ENCODE data around the gene RGPD8. TPM values are rescaled to one million over a fixed set of nuclear protein-coding genes. Genes with fewer than 3 reads are reported as not detected.
A peak's percentile ranks its signal among the peaks of the same experiment; 100 is the strongest.
"Not testable (repeated sequence)": the region's sequence is repeated elsewhere in the genome, so short reads cannot be mapped to it uniquely, and the experiment has no call there.

The RGPD8 gene
- total RNA-seq, 1 experiment from 2014 or later, result 8.3 TPM

DNA sequence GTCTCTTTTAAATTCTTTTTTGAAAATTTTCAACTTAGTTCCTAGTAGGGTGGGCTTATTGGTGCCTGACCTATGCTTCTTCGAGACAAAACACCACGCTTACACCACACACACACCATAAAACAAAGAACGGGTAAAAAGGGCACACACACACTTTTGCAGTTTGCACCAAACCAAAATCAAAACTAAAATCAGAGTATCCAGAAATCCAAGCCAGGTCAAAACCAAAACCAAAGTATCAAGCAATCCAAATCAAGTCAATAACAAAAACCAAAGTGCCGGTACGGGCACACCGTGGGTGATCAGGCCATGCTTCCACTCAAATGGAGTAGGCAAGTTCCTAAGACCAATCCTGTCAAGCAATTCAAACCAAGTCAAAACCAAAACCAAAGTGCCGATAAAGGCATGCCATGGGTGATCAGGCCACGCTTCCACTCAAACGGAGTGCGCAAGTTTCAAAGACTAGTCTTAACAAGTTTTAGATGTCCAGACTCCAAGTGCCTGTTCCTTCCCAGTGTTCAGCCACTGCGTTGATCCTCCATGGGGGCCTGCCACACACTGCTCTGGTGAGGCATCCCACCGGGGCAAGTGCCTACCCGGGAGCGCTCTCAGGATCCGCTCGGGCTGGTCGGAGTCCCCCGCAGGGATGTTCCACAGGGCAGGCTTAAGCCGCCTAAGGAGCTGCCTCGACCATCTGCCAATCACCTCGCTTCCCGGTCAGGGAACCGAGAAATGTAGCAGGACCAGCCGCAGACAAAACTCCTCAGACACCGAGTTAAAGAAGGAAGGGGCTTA is 80.4 kb downstream of the RGPD8 start:
- CTCF ChIA-PET; H3K27ac Mint-ChIP-seq; H3K4me3 Mint-ChIP-seq; H3K36me3 Mint-ChIP-seq; POLR2A ChIA-PET; H3K27me3 Mint-ChIP-seq (ENCODE audit: low read depth); DNase-seq (ENCODE audit: low spot score); H3K4me1 Mint-ChIP-seq; ATAC-seq; H3K9me3 Mint-ChIP-seq: not testable (repeated sequence)

DNA sequence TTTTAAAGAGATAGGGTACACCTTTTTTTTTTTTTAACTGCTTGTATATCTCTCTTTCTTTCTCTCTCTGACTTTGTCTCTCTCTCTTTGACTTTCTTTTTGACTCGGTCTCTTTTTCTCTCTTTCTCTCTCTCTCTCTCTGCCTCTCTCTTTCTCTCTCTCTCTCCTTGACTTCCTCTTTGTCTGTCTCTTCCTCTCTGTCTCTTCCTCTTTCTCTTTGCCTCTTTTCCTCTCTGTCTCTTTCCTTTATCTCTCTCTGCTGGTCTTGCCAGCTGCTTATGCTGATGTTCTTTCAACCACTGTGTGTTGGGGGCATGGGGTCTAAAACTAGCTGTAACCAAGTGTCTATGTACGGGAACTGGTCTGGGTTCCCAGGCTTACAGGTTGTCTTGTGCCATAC is 81.2 kb downstream of the RGPD8 start:
- H3K27ac Mint-ChIP-seq, result peak overlapping the region; percentile 62
- H3K27me3 Mint-ChIP-seq (ENCODE audit: low read depth); DNase-seq (ENCODE audit: low spot score); ATAC-seq; H3K36me3 Mint-ChIP-seq; H3K4me3 Mint-ChIP-seq; H3K9me3 Mint-ChIP-seq; H3K4me1 Mint-ChIP-seq; CTCF ChIA-PET; POLR2A ChIA-PET: not testable (repeated sequence)

DNA sequence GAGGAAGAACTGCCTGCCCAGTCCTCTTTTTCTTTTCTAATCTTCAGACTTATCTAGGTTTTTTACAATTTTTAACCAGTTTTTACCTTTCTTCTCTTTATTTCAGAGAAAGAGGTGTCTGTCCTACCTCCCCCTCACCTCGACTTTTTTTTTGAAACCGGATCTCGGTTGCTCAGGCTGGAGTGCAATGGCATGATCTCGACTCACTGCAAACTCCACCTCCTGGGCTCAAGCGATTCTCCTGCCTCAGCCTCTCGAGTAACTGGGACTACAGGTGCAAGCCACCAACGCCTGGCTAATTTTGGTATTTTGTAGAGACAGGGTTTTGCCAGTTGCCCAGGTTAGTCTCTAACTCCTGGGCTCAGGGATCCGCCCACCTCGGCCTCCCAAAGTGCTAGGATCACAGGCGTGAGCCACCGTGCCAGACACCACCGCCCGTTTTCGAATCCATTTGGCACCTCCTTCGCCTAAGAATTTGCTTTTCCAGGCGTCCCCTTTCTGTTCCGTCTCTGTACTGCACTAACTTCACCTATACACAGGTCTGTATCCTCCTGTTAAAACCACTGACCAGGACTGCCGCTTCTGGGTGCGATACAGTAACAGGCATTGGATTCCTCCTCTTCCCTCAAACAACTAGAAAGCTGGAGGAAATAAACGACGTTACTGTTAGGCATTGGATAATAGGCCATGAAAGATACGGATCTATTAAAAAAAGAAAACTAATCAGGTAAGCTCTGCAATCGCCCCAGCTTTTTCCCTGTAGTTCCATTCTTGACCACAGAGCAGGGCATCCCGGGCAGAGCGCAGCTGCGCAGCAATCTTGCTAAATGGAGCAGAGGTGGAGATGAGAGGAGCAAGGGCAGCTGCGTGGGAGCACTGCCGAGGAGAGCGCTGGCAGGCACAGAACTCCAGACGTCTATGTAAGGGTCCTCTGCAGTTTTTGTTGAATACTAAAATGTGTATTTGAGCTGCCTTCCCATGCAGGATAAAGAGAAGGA is 88.1 kb downstream of the RGPD8 start:
- Mint-ChIP-seq H3K4me1 (peaks cover 7% of the 10 kb centered on the region; the same call in 1 of the 2 replicates), H3K27ac (no peak overlapping the region), H3K36me3 (peaks cover 3% of the 10 kb centered on the region), H3K9me3 (peaks cover 11% of the 10 kb centered on the region), H3K27me3 (ENCODE audit: low read depth) (no peaks in the 10 kb centered on the region), H3K4me3 (no peak overlapping the region)
- CTCF ChIA-PET, result interaction anchor here (0.9 to 1.1 kb wide), 3 partner anchors 20 to 90 kb away, joined by 3 to 8 read pairs (median 3); partner anchors contain the start of gene ZC3H8
- POLR2A ChIA-PET, result no interaction called here
- no peak for DNase-seq (ENCODE audit: low spot score)
- TF ChIP-seq FOXK1 (CRISPR knock-in tag; IDR thresholded peaks at IDR 0.05) (no peak), ZNF263 (CRISPR knock-in tag; IDR thresholded peaks at IDR 0.05; ENCODE audit: low read depth) (no peak), SP1 (CRISPR knock-in tag; conservative IDR thresholded peaks at IDR 0.05) (no peak), RORB (CRISPR knock-in tag; IDR thresholded peaks at IDR 0.05) (no peak), ZNF317 (CRISPR knock-in tag; IDR thresholded peaks at IDR 0.05; ENCODE audit: borderline replicate concordance, low read depth) (no peak)
- TF ChIP-seq, protein P1, sequence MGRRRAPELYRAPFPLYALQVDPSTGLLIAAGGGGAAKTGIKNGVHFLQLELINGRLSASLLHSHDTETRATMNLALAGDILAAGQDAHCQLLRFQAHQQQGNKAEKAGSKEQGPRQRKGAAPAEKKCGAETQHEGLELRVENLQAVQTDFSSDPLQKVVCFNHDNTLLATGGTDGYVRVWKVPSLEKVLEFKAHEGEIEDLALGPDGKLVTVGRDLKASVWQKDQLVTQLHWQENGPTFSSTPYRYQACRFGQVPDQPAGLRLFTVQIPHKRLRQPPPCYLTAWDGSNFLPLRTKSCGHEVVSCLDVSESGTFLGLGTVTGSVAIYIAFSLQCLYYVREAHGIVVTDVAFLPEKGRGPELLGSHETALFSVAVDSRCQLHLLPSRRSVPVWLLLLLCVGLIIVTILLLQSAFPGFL (CRISPR knock-in tag; IDR thresholded peaks at IDR 0.05; ENCODE audit: borderline replicate concordance), result no peak
- TF ChIP-seq, protein P2, sequence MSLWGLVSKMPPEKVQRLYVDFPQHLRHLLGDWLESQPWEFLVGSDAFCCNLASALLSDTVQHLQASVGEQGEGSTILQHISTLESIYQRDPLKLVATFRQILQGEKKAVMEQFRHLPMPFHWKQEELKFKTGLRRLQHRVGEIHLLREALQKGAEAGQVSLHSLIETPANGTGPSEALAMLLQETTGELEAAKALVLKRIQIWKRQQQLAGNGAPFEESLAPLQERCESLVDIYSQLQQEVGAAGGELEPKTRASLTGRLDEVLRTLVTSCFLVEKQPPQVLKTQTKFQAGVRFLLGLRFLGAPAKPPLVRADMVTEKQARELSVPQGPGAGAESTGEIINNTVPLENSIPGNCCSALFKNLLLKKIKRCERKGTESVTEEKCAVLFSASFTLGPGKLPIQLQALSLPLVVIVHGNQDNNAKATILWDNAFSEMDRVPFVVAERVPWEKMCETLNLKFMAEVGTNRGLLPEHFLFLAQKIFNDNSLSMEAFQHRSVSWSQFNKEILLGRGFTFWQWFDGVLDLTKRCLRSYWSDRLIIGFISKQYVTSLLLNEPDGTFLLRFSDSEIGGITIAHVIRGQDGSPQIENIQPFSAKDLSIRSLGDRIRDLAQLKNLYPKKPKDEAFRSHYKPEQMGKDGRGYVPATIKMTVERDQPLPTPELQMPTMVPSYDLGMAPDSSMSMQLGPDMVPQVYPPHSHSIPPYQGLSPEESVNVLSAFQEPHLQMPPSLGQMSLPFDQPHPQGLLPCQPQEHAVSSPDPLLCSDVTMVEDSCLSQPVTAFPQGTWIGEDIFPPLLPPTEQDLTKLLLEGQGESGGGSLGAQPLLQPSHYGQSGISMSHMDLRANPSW (CRISPR knock-in tag; conservative IDR thresholded peaks at IDR 0.05; ENCODE audit: low read depth), result no peak
- peak; percentile 76 for ATAC-seq

DNA sequence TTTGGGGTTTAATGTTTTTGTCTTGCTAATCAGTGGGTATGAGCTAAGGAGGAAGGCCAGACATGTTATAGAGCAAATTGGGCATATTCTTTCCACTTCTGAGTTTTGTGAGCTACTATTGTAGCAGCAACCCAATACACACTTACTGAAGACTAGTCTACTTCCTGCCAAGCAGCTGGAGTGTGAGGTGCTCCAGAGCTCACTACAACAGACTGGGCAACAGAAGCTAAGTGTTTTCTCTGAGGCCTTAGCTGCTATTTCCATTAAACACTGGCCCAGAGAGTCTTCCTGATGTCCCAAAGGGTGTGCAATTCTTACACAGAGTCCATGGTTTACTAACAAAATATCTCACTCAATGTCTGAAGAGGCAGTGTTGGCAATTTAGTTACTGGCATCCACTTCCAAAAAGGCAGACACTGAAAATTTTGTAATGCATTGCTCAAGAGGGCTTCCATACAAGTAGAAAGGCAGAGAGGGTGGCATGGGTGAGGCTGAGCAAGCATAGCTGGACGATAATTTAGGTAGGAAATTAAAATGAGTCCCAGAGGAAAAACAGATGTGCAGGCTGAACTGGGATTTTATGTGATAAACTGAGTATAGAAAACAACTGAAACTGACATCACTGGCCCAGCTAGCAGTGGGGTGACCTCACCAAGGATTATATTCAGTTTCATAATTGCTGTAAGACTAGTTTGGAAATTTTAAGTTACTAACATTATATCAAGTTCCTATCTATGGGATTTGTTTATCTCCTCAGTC is 89.4 kb downstream of the RGPD8 start:
- Mint-ChIP-seq H3K27ac (no peak overlapping the region), H3K27me3 (ENCODE audit: low read depth) (no peaks in the 10 kb centered on the region), H3K4me1 (peaks cover 7% of the 10 kb centered on the region; the same call in 1 of the 2 replicates), H3K9me3 (peaks cover 11% of the 10 kb centered on the region), H3K36me3 (peaks cover 3% of the 10 kb centered on the region), H3K4me3 (no peak overlapping the region)
- POLR2A ChIA-PET, result no interaction called here
- ATAC-seq, result peak; percentile 62
- no peak for DNase-seq (ENCODE audit: low spot score)
- CTCF ChIA-PET, result no interaction called here
- TF ChIP-seq, protein P3, sequence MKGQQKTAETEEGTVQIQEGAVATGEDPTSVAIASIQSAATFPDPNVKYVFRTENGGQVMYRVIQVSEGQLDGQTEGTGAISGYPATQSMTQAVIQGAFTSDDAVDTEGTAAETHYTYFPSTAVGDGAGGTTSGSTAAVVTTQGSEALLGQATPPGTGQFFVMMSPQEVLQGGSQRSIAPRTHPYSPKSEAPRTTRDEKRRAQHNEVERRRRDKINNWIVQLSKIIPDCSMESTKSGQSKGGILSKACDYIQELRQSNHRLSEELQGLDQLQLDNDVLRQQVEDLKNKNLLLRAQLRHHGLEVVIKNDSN (CRISPR knock-in tag; IDR thresholded peaks at IDR 0.05), result no peak
- TF ChIP-seq GRHL2 (CRISPR knock-in tag; IDR thresholded peaks at IDR 0.05; ENCODE audit: insufficient replicate concordance, severe bottlenecking) (no peak), NR1H2 (CRISPR knock-in tag; IDR thresholded peaks at IDR 0.05) (no peak)
- TF ChIP-seq, protein P4, sequence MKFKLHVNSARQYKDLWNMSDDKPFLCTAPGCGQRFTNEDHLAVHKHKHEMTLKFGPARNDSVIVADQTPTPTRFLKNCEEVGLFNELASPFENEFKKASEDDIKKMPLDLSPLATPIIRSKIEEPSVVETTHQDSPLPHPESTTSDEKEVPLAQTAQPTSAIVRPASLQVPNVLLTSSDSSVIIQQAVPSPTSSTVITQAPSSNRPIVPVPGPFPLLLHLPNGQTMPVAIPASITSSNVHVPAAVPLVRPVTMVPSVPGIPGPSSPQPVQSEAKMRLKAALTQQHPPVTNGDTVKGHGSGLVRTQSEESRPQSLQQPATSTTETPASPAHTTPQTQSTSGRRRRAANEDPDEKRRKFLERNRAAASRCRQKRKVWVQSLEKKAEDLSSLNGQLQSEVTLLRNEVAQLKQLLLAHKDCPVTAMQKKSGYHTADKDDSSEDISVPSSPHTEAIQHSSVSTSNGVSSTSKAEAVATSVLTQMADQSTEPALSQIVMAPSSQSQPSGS (CRISPR knock-in tag; IDR thresholded peaks at IDR 0.05; ENCODE audit: borderline replicate concordance, low read depth), result no peak
- TF ChIP-seq, protein P5, sequence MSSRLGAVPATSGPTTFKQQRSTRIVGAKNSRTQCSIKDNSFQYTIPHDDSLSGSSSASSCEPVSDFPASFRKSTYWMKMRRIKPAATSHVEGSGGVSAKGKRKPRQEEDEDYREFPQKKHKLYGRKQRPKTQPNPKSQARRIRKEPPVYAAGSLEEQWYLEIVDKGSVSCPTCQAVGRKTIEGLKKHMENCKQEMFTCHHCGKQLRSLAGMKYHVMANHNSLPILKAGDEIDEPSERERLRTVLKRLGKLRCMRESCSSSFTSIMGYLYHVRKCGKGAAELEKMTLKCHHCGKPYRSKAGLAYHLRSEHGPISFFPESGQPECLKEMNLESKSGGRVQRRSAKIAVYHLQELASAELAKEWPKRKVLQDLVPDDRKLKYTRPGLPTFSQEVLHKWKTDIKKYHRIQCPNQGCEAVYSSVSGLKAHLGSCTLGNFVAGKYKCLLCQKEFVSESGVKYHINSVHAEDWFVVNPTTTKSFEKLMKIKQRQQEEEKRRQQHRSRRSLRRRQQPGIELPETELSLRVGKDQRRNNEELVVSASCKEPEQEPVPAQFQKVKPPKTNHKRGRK (CRISPR knock-in tag; IDR thresholded peaks at IDR 0.05; ENCODE audit: borderline replicate concordance), result no peak
- TF ChIP-seq, protein P6, sequence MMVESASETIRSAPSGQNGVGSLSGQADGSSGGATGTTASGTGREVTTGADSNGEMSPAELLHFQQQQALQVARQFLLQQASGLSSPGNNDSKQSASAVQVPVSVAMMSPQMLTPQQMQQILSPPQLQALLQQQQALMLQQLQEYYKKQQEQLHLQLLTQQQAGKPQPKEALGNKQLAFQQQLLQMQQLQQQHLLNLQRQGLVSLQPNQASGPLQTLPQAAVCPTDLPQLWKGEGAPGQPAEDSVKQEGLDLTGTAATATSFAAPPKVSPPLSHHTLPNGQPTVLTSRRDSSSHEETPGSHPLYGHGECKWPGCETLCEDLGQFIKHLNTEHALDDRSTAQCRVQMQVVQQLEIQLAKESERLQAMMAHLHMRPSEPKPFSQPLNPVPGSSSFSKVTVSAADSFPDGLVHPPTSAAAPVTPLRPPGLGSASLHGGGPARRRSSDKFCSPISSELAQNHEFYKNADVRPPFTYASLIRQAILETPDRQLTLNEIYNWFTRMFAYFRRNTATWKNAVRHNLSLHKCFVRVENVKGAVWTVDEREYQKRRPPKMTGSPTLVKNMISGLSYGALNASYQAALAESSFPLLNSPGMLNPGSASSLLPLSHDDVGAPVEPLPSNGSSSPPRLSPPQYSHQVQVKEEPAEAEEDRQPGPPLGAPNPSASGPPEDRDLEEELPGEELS (CRISPR knock-in tag; IDR thresholded peaks at IDR 0.05), result no peak

Measured in WTC11 (cell line).